HepG2 (cell line): Measurements from ENCODE around the gene NOTCH4. TPM values are rescaled to one million over a fixed set of nuclear protein-coding genes. Genes with fewer than 3 reads are reported as not detected.

Experiments
- ARHGAP35 ChIP-seq: sonication (generic); formaldehyde crosslinking; IDR thresholded peaks from 2 replicates; pipeline ENCODE4 v1.9.0; 2022; ENCODE audit warnings: mild to moderate bottlenecking, inconsistent platforms, moderate library complexity, missing genetic modification reagents, borderline replicate concordance
- MLXIP ChIP-seq: sonication (generic); formaldehyde crosslinking; IDR thresholded peaks from 2 replicates; pipeline ENCODE4 v1.9.0; 2021; ENCODE audit warnings: missing genetic modification reagents, borderline replicate concordance
- SNAPC4 ChIP-seq: sonication (generic); formaldehyde crosslinking; IDR thresholded peaks from 2 replicates; pipeline ENCODE4 v1.4.0; 2020; ENCODE audit warnings: mild to moderate bottlenecking, missing genetic modification reagents
- ZFP36L2 ChIP-seq: sonication (generic); formaldehyde crosslinking; IDR thresholded peaks from 2 replicates; pipeline ENCODE4 v1.4.0; 2020; ENCODE audit warnings: missing genetic modification reagents
- ZNF883 ChIP-seq: sonication (generic); formaldehyde crosslinking; IDR thresholded peaks from 2 replicates; pipeline ENCODE4 v1.5.1; 2020; ENCODE audit warnings: mild to moderate bottlenecking, missing genetic modification reagents; ENCODE audit errors: not compliant biosample characterization
- polyA plus RNA-seq, 8 experiments: library from polyadenylated mRNA; depleted of rRNA in 3 of 8; stranded (reverse) in 7 of 8; unstranded in 1 of 8; fragments of >200 nt; fragmentation: Illumina TruSeq in 4 of 8; extraction: Trizol in 4 of 8; gene quantifications; 2 replicates each; pipeline versions ENCODE4 v1.2.1 to v1.2.3, GENCODE V29; 2011 to 2016; ENCODE audit warnings: low read depth in 4 of 8, missing spikeins in 1 of 8, mixed read lengths in 1 of 8; ENCODE audit not compliant: insufficient read depth in 1 of 8
- total RNA-seq, 5 experiments: library from RNA; depleted of rRNA; stranded (reverse); fragments of >200 nt; fragmentation: Illumina TruSeq; extraction: Trizol; gene quantifications; 2 replicates each; pipeline ENCODE4 v1.2.3, GENCODE V29; 2016; ENCODE audit warnings: low read depth in 1 of 5

NOTCH4 gene
- total and polyA plus RNA-seq, 2 of the 13 experiments (the other 11 are each of a cell fraction or from before 2014, with no cell fraction given) = 0.51 to 0.83 TPM

GRCh38 chr6:32195652-32195901 lies 28.3 kb downstream of the NOTCH4 start (continued):
- no peak for TF ChIP-seq SNAPC4 (CRISPR knock-in tag)
- no peak for TF ChIP-seq ZFP36L2
- TF ChIP-seq MLXIP (CRISPR knock-in tag) = no peak
- TF ChIP-seq ARHGAP35 (CRISPR knock-in tag) = no peak
- no peak for TF ChIP-seq ZNF883 (CRISPR knock-in tag)
